GM10248 (cell line): Measurements from ENCODE around the gene FEV.
"Not testable (repeated sequence)": the region's sequence is repeated elsewhere in the genome, so short reads cannot be mapped to it uniquely, and the experiment has no call there.

Source experiments
- CTCF ChIA-PET: fragments of 300-600 bp; sonication (Branson Sonifier 250); formaldehyde crosslinking; extraction: SDS; loops from one replicate; lab custom pipeline; 2021; ENCODE audit warnings: antibody characterized with exemption; lab: Yijun Ruan, JAX
- POLR2A ChIA-PET: fragments of 350-650 bp; sonication (Branson Sonifier 250); formaldehyde crosslinking; extraction: SDS; loops from one replicate; lab custom pipeline; 2020; ENCODE audit warnings: antibody characterized with exemption; lab: Yijun Ruan, JAX
- DNase-seq: peaks from one replicate; pipeline ENCODE4 v3.0.0; 2012; ENCODE audit errors: extremely low spot score
- TF ChIP-seq, protein P1 (sequence below): IDR thresholded peaks from 2 replicates; pipeline ENCODE4 v1.5.1; 2012; ENCODE audit warnings: mild to moderate bottlenecking, low read depth; ENCODE audit errors: extremely low read depth, missing control alignments, control extremely low read depth

The FEV gene

DNA sequence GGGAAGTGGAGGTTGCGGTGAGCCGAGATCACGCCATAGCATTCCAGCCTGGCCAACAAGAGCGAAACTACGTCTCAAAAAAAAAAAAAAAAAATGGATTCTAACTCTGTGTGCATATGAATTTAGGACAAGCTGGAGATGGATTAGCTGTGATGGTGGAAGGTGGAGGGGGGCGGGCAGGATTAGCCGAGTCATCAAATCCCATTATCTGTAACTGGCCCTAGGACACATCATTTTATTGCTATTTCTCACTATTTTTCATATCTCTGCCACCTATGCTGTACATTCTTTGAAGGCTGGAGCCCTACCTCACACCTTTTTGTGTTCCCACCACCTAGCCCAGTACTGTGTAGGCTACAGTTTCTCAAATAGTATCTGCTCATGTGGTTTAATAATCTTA is 32.8 kb downstream of the FEV start:
- TF ChIP-seq, protein P1, sequence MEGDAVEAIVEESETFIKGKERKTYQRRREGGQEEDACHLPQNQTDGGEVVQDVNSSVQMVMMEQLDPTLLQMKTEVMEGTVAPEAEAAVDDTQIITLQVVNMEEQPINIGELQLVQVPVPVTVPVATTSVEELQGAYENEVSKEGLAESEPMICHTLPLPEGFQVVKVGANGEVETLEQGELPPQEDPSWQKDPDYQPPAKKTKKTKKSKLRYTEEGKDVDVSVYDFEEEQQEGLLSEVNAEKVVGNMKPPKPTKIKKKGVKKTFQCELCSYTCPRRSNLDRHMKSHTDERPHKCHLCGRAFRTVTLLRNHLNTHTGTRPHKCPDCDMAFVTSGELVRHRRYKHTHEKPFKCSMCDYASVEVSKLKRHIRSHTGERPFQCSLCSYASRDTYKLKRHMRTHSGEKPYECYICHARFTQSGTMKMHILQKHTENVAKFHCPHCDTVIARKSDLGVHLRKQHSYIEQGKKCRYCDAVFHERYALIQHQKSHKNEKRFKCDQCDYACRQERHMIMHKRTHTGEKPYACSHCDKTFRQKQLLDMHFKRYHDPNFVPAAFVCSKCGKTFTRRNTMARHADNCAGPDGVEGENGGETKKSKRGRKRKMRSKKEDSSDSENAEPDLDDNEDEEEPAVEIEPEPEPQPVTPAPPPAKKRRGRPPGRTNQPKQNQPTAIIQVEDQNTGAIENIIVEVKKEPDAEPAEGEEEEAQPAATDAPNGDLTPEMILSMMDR = no peak
- POLR2A ChIA-PET = no interaction called here
- CTCF ChIA-PET = interaction anchor here (1.3 to 15.3 kb wide), 6 partner anchors 12 to 167 kb away, joined by 3 to 92 read pairs (median 8); no protein-coding TSS in a partner anchor
- DNase-seq = no peak

- TF ChIP-seq, protein P1 = no peak
- CTCF ChIA-PET = interaction anchor here (1.4 to 1.8 kb wide), 2 partner anchors 22 to 34 kb away, joined by 3 to 5 read pairs; no protein-coding TSS in a partner anchor
- DNase-seq = no peak
- POLR2A ChIA-PET = no interaction called here
These were observed 38.4 kb downstream of the FEV start for GRCh38 chr2:218946621-218947020.

DNA sequence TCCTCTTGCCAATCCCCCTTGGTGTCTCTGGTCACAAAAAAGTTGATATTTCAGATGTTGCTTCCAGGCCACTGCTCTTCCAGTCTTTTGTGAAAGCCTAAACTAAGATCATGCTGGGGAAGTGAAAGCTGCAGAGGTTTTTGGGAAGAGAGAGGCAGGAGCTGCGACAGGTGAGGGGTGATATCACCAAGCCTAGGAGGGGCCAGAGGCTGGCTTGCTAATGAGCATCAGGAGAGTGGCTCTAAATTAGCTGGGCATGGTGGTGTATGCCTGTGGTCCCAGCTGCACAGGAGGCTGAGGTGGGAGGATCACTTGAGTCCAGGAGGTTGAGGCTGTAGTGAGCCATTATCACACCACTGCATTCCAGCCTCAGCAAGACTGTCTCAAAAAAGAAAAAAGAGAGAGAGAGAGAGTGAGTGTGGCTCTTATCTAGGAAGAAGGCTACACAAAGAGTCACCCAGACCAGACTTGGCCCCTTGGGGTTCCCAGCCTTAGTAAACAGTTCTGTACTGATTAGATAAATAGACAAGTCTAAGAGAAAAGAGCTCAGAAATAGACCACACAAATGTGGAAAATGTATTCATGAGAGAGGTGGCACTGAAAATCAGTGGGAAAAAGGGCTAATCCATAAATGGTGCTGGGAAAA is 40.1 kb downstream of the FEV start:
- DNase-seq = no peak
- ChIA-PET POLR2A (no interaction called here), CTCF (interaction anchor here (1.0 kb wide), 1 partner anchor 30 kb away, joined by 3 read pairs; no protein-coding TSS in a partner anchor)
- TF ChIP-seq, protein P1 = no peak

DNA sequence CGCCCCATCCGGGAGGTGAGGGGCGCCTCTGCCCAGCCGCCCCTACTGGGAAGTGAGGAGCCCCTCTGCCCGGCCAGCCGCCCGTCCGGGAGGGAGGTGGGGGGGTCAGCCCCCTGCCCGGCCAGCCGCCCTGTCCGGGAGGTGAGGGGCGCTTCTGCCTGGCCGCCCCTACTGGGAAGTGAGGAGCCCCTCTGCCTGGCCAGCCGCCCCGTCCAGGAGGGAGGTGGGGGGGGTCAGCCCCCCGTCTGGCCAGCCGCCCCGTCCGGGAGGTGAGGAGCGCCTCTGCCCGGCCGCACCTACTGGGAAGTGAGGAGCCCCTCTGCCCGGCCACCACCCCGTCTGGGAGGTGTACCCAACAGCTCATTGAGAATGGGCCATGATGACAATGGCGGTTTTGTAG is 53.2 kb downstream of the FEV start:
- CTCF ChIA-PET, POLR2A ChIA-PET, DNase-seq: not testable (repeated sequence)
